SK-N-SH (cell line): ENCODE data around the gene AARS2. TPM values are rescaled to one million over a fixed set of nuclear protein-coding genes. Genes with fewer than 3 reads are reported as not detected.

ENCODE experiments used
- CTCF ChIA-PET: fragments of 300-600, 350-600 bp; formaldehyde crosslinking; extraction: SDS; loops from one replicate; lab custom pipeline; 2021; lab: Yijun Ruan, JAX
- POLR2A ChIA-PET: fragments of 350-600 bp; sonication (Branson Sonifier 250); formaldehyde crosslinking; extraction: SDS; loops from one replicate; lab custom pipeline; 2020; ENCODE audit warnings: antibody characterized with exemption, inconsistent platforms; lab: Yijun Ruan, JAX
- DNase-seq: peaks from one replicate; pipeline ENCODE4 v3.0.0; 2012
- H2AFZ ChIP-seq: fragments of 200-600 bp; sonication (generic); 2 replicates; pipeline ENCODE4 v1.8.1; 2016; ENCODE audit warnings: antibody characterized with exemption, mild to moderate bottlenecking, low read depth
- H3F3A ChIP-seq: fragments of 200-600 bp; sonication (generic); replicated peaks from 2 replicates; pipeline ENCODE3; 2016; ENCODE audit warnings: antibody characterized with exemption, mild to moderate bottlenecking; ENCODE audit not compliant: insufficient read depth
- H3K27ac ChIP-seq, 2 experiments: fragments of 200-500 bp in 1 of 2; fragments of 200-600 bp in 1 of 2; sonication (Bioruptor generic) in 1 of 2; sonication (generic), shearing (Covaris generic) in 1 of 2; 2 replicates each; pipeline versions ENCODE4 v1.5.1 to v1.6.1; 2014 to 2016; ENCODE audit warnings: low read depth in 2 of 2, inconsistent platforms in 1 of 2, low read length in 1 of 2, mild to moderate bottlenecking in 1 of 2, mixed read lengths in 1 of 2
- H3K27me3 ChIP-seq: fragments of 200-600 bp; sonication (generic), shearing (Covaris generic); 2 replicates; pipeline ENCODE4 v1.6.1; 2016; ENCODE audit warnings: mixed run types; ENCODE audit not compliant: insufficient read depth
- H3K36me3 ChIP-seq, 2 experiments: fragments of 200-500 bp in 1 of 2; fragments of 200-600 bp in 1 of 2; sonication (Bioruptor generic) in 1 of 2; sonication (generic) in 1 of 2; replicated peaks in 1 of 2; 2 replicates each; pipeline versions ENCODE3 to v1.5.1; 2014 to 2016; ENCODE audit warnings: low read length in 1 of 2, mild to moderate bottlenecking in 1 of 2; ENCODE audit not compliant: insufficient read depth in 2 of 2, control insufficient read depth in 1 of 2
- H3K4me1 ChIP-seq, 2 experiments: fragments of 200-500 bp in 1 of 2; fragments of 200-600 bp in 1 of 2; sonication (Bioruptor generic) in 1 of 2; sonication (generic), shearing (Covaris generic) in 1 of 2; 2 replicates each; pipeline versions ENCODE4 v1.5.1 to v1.6.1; 2014 to 2016; ENCODE audit warnings: low read depth in 1 of 2, low read length in 1 of 2, mixed run types in 1 of 2; ENCODE audit not compliant: insufficient read depth in 2 of 2, control insufficient read depth in 1 of 2
- H3K4me2 ChIP-seq: fragments of 200-600 bp; sonication (generic), shearing (Covaris generic); 2 replicates; pipeline ENCODE4 v1.6.1; 2017; ENCODE audit warnings: mixed run types
- H3K4me3 ChIP-seq, 2 experiments: fragments of 200-500 bp in 1 of 2; fragments of 200-600 bp in 1 of 2; sonication (Bioruptor generic) in 1 of 2; sonication (generic), shearing (Covaris generic) in 1 of 2; 2 replicates each; pipeline versions ENCODE4 v1.5.1 to v1.8.1; 2014 to 2016; ENCODE audit warnings: low read depth in 2 of 2, inconsistent platforms in 1 of 2, low read length in 1 of 2, mild to moderate bottlenecking in 1 of 2, mixed read lengths in 1 of 2, moderate library complexity in 1 of 2
- H3K79me2 ChIP-seq: fragments of 200-600 bp; sonication (generic); 2 replicates; pipeline ENCODE4 v1.8.1; 2017; ENCODE audit warnings: mild to moderate bottlenecking; ENCODE audit not compliant: insufficient read depth
- H3K9ac ChIP-seq: fragments of 200-600 bp; sonication (generic); 2 replicates; pipeline ENCODE4 v1.6.1; 2017; ENCODE audit warnings: mixed run types
- H3K9me2 ChIP-seq: fragments of 200-600 bp; sonication (generic); 2 replicates; pipeline ENCODE4 v1.6.1; 2017; ENCODE audit warnings: mixed run types
- H3K9me3 ChIP-seq: fragments of 200-600 bp; sonication (generic); 2 replicates; pipeline ENCODE4 v1.6.1; 2017; ENCODE audit warnings: mixed run types, mild to moderate bottlenecking, moderate library complexity
- H4K20me1 ChIP-seq: fragments of 200-600 bp; sonication (generic); 2 replicates; pipeline ENCODE4 v1.6.1; 2017; ENCODE audit warnings: mild to moderate bottlenecking, mixed run types; ENCODE audit not compliant: insufficient read depth
- CTCF ChIP-seq: fragments of 200-600 bp; sonication (generic); IDR thresholded peaks from 2 replicates; pipeline ENCODE4 v1.6.1; 2017; ENCODE audit warnings: antibody characterized with exemption, mild to moderate bottlenecking, moderate library complexity
- ELF1 ChIP-seq: IDR thresholded peaks from 2 replicates; pipeline ENCODE4 v1.4.0; 2012
- EP300 ChIP-seq, 2 experiments: IDR thresholded peaks; 2 replicates each; pipeline versions ENCODE4 v1.4.0 to v1.6.1; 2012; ENCODE audit warnings: borderline replicate concordance in 1 of 2, low read depth in 1 of 2, low read length in 1 of 2
- EZH2phosphoT487 ChIP-seq: fragments of 200-600 bp; sonication (generic); IDR thresholded peaks from 2 replicates; pipeline ENCODE4 v1.6.1; 2017; ENCODE audit warnings: low read depth, mixed run types, mild to moderate bottlenecking, antibody characterized with exemption, moderate library complexity, borderline replicate concordance
- FOXM1 ChIP-seq: IDR thresholded peaks from 2 replicates; pipeline ENCODE4 v1.4.0; 2012; ENCODE audit warnings: low read depth, mild to moderate bottlenecking
- GABPA ChIP-seq: IDR thresholded peaks from 2 replicates; pipeline ENCODE4 v1.4.0; 2012; ENCODE audit warnings: low read depth, mild to moderate bottlenecking
- JUND ChIP-seq: IDR thresholded peaks from 2 replicates; pipeline ENCODE4 v1.4.0; 2012
- MEF2A ChIP-seq: IDR thresholded peaks from 2 replicates; pipeline ENCODE4 v1.4.0; 2012; ENCODE audit warnings: low read depth, borderline replicate concordance
- MXI1 ChIP-seq: IDR thresholded peaks from 2 replicates; pipeline ENCODE4 v1.6.1; 2012; ENCODE audit warnings: mild to moderate bottlenecking, low read depth, low read length, improper control_type of control experiment
- REST ChIP-seq: IDR thresholded peaks from 2 replicates; pipeline ENCODE4 v1.6.1; 2012; ENCODE audit warnings: mild to moderate bottlenecking, low read depth, low read length, moderate library complexity
- TCF12 ChIP-seq: IDR thresholded peaks from 2 replicates; pipeline ENCODE4 v1.4.0; 2012
- TEAD4 ChIP-seq: IDR thresholded peaks from 2 replicates; pipeline ENCODE4 v1.4.0; 2012; ENCODE audit warnings: mild to moderate bottlenecking, borderline replicate concordance; ENCODE audit not compliant: insufficient read depth
- USF2 ChIP-seq: fragments of 150-350 bp; IDR thresholded peaks from 2 replicates; pipeline ENCODE4 v1.6.1; 2017; ENCODE audit warnings: antibody characterized with exemption, low read length, low read depth, borderline replicate concordance
- YY1 ChIP-seq: IDR thresholded peaks from 2 replicates; pipeline ENCODE4 v1.4.0; 2012; ENCODE audit warnings: low read depth, mild to moderate bottlenecking
- ZBTB33 ChIP-seq: IDR thresholded peaks from 2 replicates; pipeline ENCODE4 v1.4.0; 2012; ENCODE audit warnings: low read depth, borderline replicate concordance
- WGBS: methylation state at CpG from one replicate; pipeline ENCODE4 v1.1.6; 2017; ENCODE audit warnings: low lambda C conversion rate; 5-methylcytosine and 5-hydroxymethylcytosine counted together
- polyA plus RNA-seq, 3 experiments: library from polyadenylated mRNA; depleted of rRNA; stranded (reverse); fragments of >200 nt; gene quantifications; 2 replicates each; pipeline ENCODE4 v1.2.3, GENCODE V29; 2012

Gene AARS2
- polyA plus RNA-seq, 1 of the 3 experiments (the other 2 are of a cell fraction) = 9.5 TPM

GRCh38 chr6:44338228-44339122, 25.3 kb upstream of the AARS2 start (continued):
- TF ChIP-seq GABPA (no peak), CTCF (peak; percentile 84), FOXM1 (no peak), MEF2A (no peak), TCF12 (no peak), USF2 (no peak), YY1 (no peak), REST (no peak), TEAD4 (no peak), EZH2phosphoT487 (no peak)

GRCh38 chr6:44335631-44336030, 22.5 kb upstream of the AARS2 start:
- H3K9me2 ChIP-seq = no peaks in the 10 kb centered on the region
- no peaks in the 10 kb centered on the region for H4K20me1 ChIP-seq
- H3K9me3 ChIP-seq = no peaks in the 10 kb centered on the region
- no peak overlapping the region for H3K9ac ChIP-seq
- no peak overlapping the region for H3K4me2 ChIP-seq
- TF ChIP-seq REST = no peak
- no peak for TF ChIP-seq ZBTB33
- no peak for TF ChIP-seq JUND
- TF ChIP-seq MXI1 = no peak
- TF ChIP-seq ELF1 = no peak
- TF ChIP-seq FOXM1 = no peak
- TF ChIP-seq EP300 (IDR thresholded peaks at IDR 0.05; ENCODE audit: borderline replicate concordance in 1 of 2, low read depth in 1 of 2, low read length in 1 of 2) = no peak
- peaks cover 22% of the 10 kb centered on the region for H3K27me3 ChIP-seq
- peaks cover 0 to 11% of the 10 kb centered on the region in 2 experiments; a peak in 1 of 4 replicates for H3K4me1 ChIP-seq
- H3F3A ChIP-seq = no peaks in the 10 kb centered on the region
- CTCF ChIA-PET = interaction anchor here (1.3 to 10.2 kb wide), 7 partner anchors 9 to 104 kb away, joined by 3 to 220 read pairs (median 7); partner anchors contain the start of genes AARS2, NFKBIE and TMEM151B
- no peaks in the 10 kb centered on the region for H3K36me3 ChIP-seq
- no peak overlapping the region for H3K4me3 ChIP-seq
- WGBS = 40% methylated on average over 1 of the region's 1 CpG
- POLR2A ChIA-PET = interaction anchor here (0.8 kb wide), 1 partner anchor 66 kb away, joined by 3 read pairs; the partner anchor contains the start of gene TMEM151B
- no peaks in the 10 kb centered on the region for H3K79me2 ChIP-seq
- no peak overlapping the region for H3K27ac ChIP-seq
- no peak overlapping the region for H2AFZ ChIP-seq
- DNase-seq = no peak
